Activated CD8-positive, alpha-beta memory T cell treated with anti-CD3 and anti-CD28 coated beads, Interleukin-2, amount 50 U/mL, for 48 hours (primary cell): Measurements from ENCODE around the gene ZCCHC12.
"Not testable (repeated sequence)": the region's sequence is repeated elsewhere in the genome, so short reads cannot be mapped to it uniquely, and the experiment has no call there.

Source experiments
- DNase-seq: peaks from one replicate; pipeline ENCODE4 v3.0.0-alpha.2; 2020

Gene ZCCHC12

GRCh38 chrX:118823263-118824172, at the start of gene ZCCHC12:
ZCCHC12 (plus strand) TSS chrX:118823824; CDS start chrX:118825245, 1,421 bp downstream.
- DNase-seq, result peak; percentile 57

GRCh38 chrX:118779581-118779980, 44.0 kb upstream of the ZCCHC12 start:
- DNase-seq, result no peak

- no peak for DNase-seq
Measured at GRCh38 chrX:118780509-118780908, 43.1 kb upstream of the ZCCHC12 start.

DNA sequence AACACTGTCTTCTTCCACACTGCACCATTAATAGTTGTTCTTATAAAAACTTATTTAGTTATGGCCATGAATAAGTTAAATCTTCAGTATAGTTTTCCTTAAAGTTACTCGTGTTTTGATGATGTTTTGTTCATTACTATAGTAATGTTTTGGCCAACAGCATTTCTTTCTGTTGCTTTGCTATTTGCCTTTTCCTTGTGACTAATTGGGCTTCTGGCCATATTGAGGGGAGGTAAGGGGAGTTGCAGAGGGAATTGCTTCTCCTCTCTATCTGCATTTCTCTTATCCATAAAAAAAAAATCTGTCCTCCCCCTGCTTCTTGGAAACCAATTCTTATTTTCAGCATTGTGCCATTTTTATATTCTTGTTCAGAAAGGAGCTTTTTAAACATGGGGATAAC, 42.7 kb upstream of the ZCCHC12 start:
- no peak for DNase-seq

GRCh38 chrX:118795528-118796280, 27.9 kb upstream of the ZCCHC12 start:
- no peak for DNase-seq

GRCh38 chrX:118802857-118803256, 20.8 kb upstream of the ZCCHC12 start:
- DNase-seq, result no peak

DNA sequence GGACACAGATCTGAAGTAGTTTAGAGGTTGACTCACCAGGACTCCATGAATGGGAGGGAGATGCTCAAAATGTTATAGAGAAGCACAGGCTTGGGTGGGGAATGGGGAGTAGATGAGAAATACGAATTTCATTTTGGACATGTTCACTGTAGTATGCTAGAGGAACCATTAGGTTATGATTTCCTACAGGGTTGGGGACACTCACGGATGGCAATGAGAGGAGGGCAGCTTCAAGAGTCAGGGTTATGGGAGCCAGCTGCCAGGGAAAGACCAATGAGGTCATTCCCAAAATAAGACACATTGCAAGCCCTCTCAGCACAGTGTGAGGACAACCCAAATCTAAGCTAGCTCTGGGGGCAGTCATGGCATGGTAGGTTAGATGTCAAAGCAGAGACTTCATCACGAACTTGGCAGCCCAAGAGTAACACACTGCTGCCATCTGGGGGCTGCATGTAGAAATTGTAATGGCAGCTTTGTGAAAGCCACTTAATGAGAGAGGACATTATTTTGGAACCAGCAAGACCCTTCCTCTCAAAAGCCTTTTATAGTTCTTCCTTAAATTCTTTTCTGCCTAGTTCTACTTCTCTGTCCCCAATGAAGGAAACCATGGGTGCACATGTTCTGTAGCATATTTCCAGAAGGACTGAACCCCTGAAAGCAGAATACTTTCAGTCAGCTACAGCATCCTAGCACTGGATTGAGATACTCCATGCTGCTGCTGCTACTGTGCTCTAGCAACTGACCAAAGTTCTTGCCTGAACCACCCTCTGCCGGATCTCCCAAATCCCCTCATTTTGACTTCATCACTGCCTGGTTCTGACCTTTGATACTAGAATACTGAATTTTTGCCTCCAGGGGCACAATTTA, 16.2 kb upstream of the ZCCHC12 start:
- DNase-seq, result peak; percentile 51

GRCh38 chrX:118817257-118817656, 6.4 kb upstream of the ZCCHC12 start:
- DNase-seq, result not testable (repeated sequence)

GRCh38 chrX:118824173-118824730, 628 bp downstream of the ZCCHC12 start:
- no peak for DNase-seq

DNA sequence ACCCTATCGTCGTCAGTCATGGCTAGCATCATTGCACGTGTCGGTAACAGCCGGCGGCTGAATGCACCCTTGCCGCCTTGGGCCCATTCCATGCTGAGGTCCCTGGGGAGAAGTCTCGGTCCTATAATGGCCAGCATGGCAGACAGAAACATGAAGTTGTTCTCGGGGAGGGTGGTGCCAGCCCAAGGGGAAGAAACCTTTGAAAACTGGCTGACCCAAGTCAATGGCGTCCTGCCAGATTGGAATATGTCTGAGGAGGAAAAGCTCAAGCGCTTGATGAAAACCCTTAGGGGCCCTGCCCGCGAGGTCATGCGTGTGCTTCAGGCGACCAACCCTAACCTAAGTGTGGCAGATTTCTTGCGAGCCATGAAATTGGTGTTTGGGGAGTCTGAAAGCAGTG, 1.6 kb downstream of the ZCCHC12 start:
- DNase-seq, result no peak

GRCh38 chrX:118839334-118839958, 15.8 kb downstream of the ZCCHC12 start:
- peak; percentile 85 for DNase-seq

DNA sequence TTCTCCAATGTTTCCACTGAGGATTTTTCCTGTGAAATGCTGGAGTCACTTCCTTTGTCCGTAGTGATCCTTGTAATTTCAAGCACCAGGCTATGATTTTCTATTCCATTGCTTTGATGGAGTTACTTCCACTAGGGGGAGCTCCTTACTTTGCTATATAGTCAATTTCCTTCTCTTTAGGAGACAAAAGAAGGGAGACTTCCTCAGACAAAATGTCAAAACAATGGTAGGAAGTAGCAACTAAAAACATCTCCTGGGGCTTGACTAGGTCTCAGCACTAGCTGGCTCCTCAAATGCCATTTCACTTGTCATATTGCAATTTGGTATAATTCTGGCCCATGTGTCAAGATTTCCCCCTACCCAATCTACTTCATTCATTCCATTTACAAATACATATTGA, 24.1 kb downstream of the ZCCHC12 start:
- DNase-seq, result no peak

GRCh38 chrX:118853596-118853995, 30.0 kb downstream of the ZCCHC12 start:
- no peak for DNase-seq

DNA sequence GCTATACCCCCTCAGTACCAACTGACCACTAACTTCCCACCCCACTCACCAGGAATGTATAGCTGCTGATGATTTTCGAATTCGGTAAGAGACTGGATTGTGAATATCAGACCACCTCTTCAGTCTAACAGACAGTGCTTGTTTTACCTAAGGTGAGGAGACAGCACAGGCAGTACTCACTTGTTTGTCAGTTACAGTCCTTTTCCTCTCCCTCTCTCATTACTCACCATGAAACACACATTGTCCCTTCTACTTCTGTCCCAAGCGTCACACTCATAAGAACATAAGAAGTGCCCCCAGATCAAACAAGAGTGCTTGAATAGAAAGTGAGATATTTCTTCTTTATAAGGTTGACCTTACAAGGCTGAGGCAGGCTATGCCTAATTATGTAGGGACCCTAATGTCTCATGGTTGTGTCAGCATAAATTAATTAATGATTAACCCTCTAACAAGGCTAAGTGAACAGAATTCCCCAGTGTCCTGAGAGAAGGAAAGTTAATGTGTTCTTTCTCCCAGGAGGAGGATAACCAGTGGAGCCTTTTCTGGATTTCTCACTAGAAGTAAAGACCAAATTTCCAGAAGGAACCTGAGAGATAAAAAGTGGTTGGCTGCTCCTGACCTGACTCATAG, 32.2 kb downstream of the ZCCHC12 start:
- no peak for DNase-seq

DNA sequence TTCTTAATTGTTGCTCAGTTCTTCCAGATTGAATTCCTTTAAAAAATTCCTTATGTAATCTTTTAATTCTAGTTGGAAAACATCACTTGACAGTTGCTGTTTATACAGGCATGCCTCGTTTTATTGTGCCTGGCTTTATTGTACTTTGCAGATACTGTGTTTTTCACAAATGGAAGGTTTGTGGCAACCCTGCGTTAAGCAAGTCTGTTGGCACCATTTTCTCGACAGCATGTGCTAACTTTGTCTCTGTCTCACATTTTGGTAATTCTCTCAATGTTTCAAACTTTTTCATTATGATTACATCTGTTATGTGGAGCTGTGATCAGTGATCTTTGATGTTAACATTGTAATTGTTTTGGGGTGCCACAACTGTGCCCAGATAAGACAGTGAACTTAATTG, 33.4 kb downstream of the ZCCHC12 start:
- no peak for DNase-seq

DNA sequence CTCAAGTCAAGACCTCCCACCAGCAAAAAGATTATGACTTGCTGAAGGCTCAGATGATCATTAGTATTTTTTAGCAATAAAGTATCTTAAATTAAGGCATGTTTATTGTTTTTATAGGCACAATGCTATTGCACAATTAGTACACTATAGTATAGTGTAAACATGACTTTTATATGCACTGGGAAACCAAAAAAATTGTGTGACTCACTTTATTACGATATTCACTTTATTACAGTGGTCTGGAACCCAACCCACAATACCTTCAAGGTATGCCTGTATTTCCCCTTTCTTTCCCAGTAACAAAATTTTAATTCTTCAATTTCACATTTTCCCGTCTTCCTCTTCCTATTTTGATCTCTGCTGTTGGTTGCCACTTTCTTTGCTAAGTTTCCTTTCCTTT, 37.7 kb downstream of the ZCCHC12 start:
- no peak for DNase-seq

DNA sequence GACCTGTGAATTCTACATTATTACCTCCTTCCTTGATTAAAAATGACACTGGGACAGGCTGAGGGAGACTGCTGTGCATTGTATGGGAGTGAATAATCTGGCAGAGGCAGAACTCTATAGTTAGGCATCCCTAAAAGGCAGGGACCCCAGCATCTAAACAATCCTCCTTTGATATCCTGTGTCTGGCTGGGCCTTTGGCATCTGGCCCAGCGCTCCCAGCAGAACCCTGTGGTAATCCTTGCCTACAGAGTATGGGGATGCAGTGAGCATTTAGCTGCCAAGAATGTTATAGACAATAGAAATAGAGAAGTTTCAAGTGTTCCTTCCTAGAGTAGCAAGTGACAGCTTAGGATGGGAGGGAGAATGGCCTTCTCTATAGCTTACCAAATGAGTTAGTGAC, 38.5 kb downstream of the ZCCHC12 start:
- no peak for DNase-seq

- no peak for DNase-seq
Measured at GRCh38 chrX:118862979-118863378, 39.4 kb downstream of the ZCCHC12 start.

- DNase-seq, result no peak
Measured at GRCh38 chrX:118864063-118864635, 40.5 kb downstream of the ZCCHC12 start.

DNA sequence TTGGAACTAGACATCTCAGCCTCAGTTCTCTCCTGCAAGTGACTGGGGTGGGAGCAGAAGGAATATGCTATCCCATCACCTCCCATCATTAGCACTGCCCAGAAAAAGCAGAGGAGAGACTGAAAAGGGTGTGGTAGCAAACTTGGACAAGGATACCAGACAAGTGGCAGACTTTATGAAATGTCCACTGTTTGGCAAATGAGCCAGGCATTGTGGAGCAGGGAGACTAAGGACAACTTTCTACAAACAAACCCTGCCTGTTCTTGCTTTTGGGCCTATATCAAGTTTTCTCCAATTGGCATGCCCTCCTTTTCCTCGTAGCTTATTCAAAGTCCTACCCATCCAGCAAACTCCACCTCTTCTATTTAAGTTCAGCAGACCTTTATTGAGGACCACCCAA, 41.6 kb downstream of the ZCCHC12 start:
- DNase-seq, result no peak

DNA sequence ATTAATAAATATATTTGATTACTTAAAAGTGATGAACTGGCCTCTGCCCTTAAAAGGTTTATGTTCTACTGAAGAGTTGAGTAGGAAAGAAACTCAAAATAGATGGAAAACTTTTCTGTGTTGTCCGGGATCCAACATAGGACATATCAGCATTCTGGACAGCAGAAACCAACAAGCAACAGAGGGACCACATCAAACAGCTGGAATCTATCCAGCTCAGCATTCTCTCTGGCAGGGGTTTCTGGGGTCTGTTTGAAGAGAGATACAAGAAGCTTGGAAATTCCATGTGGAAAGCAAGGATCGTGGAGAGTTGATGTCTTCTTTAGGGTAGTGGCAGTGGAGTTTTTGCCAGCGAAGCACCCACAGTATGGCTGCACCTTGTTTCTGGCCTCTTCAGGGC, 43.6 kb downstream of the ZCCHC12 start:
- DNase-seq, result no peak
